GM12878 (cell line): ENCODE data around the gene MIPOL1. TPM values are rescaled to one million over a fixed set of nuclear protein-coding genes. Genes with fewer than 3 reads are reported as not detected.

ENCODE experiments used
- ATAC-seq: fragments of 200-7000 bp; cut with Tn5 transposase; 3 replicates; pipeline ENCODE4 v1.9.1; 2020; ENCODE audit warnings: mild to moderate bottlenecking, moderate library complexity
- BruUV-seq: library from RNA; stranded (reverse); fragments of 400-500 nt; replicated peaks from 2 replicates; lab custom pipeline; 2021; lab: Mats Ljungman, UMichigan
- CTCF ChIA-PET: fragments of 300-600 bp; sonication (Branson Sonifier 250); formaldehyde crosslinking; extraction: SDS; loops from one replicate; lab custom pipeline; 2021; ENCODE audit warnings: inconsistent platforms; lab: Yijun Ruan, JAX
- POLR2A ChIA-PET: fragments of 350-600 bp; formaldehyde crosslinking; extraction: SDS; loops from one replicate; lab custom pipeline; 2021; ENCODE audit warnings: inconsistent platforms; lab: Charles Lee
- RAD21 ChIA-PET: fragments of 300-600 bp; sonication (Branson Sonifier 250); formaldehyde crosslinking; loops from one replicate; lab custom pipeline; 2023; ENCODE audit warnings: antibody characterized with exemption; ENCODE audit not compliant: unreplicated experiment; lab: Charles Lee
- SMC1A ChIA-PET: fragments of 300-600 bp; sonication (Branson Sonifier 250); formaldehyde crosslinking; loops from one replicate; lab custom pipeline; 2023; ENCODE audit not compliant: unreplicated experiment, uncharacterized antibody; lab: Charles Lee
- DNase-seq: peaks from one replicate; pipeline ENCODE4 v3.0.0-alpha.2; 2011; ENCODE audit warnings: low read depth, low spot score
- FAIRE-seq: peaks from 3 replicates; lab custom pipeline; 2011; peaks lifted over from hg19 to GRCh38; lab: Jason Lieb, UNC
- H2AFZ ChIP-seq: 2 replicates; pipeline ENCODE4 v1.6.0; 2011; ENCODE audit warnings: low read depth, low read length, control low read depth; ENCODE audit not compliant: control insufficient read depth
- H3K27ac ChIP-seq: 2 replicates; pipeline ENCODE4 v1.5.1; 2011; ENCODE audit warnings: control low read depth; ENCODE audit not compliant: control insufficient read depth, insufficient read depth
- H3K27me3 ChIP-seq, 2 experiments: replicated peaks in 1 of 2; 2 replicates each; pipeline versions ENCODE4 v1.6.0 to v1.6.1; 2011; ENCODE audit warnings: low read length in 1 of 2; ENCODE audit not compliant: control insufficient read depth in 2 of 2, insufficient read depth in 2 of 2
- H3K36me3 ChIP-seq, 2 experiments: 2 replicates each; pipeline ENCODE4 v1.5.1; 2011; ENCODE audit warnings: low read length in 1 of 2; ENCODE audit not compliant: control insufficient read depth in 2 of 2, insufficient read depth in 2 of 2
- H3K4me1 ChIP-seq: 2 replicates; pipeline ENCODE4 v1.6.1; 2011; ENCODE audit warnings: mild to moderate bottlenecking, low read length, moderate library complexity, mixed read lengths; ENCODE audit not compliant: control insufficient read depth, insufficient read depth
- H3K4me2 ChIP-seq: 2 replicates; pipeline ENCODE4 v1.6.0; 2011; ENCODE audit warnings: control low read depth; ENCODE audit not compliant: control insufficient read depth, insufficient read depth
- H3K4me3 ChIP-seq: fragments of 200-600 bp; sonication (generic); 2 replicates; pipeline ENCODE4 v1.5.1; 2016
- H3K79me2 ChIP-seq: 2 replicates; pipeline ENCODE4 v1.6.0; 2011; ENCODE audit warnings: low read length; ENCODE audit not compliant: control insufficient read depth, insufficient read depth
- H3K9ac ChIP-seq: 2 replicates; pipeline ENCODE4 v1.8.0; 2011; ENCODE audit warnings: low read length, control low read depth, mixed read lengths; ENCODE audit not compliant: control insufficient read depth, insufficient read depth
- H3K9me3 ChIP-seq: replicated peaks from 3 replicates; pipeline ENCODE4 v1.5.1; 2011; ENCODE audit warnings: mild to moderate bottlenecking, low read length; ENCODE audit not compliant: control insufficient read depth, insufficient read depth
- H4K20me1 ChIP-seq: 2 replicates; pipeline ENCODE4 v1.6.0; 2011; ENCODE audit not compliant: control insufficient read depth, insufficient read depth
- ATF7 ChIP-seq: fragments of 450-650 bp; IDR thresholded peaks from 2 replicates; pipeline ENCODE4 v1.6.1; 2016; ENCODE audit warnings: low read depth, mild to moderate bottlenecking
- CHD2 ChIP-seq: IDR thresholded peaks from 2 replicates; pipeline ENCODE4 v1.6.1; 2011; ENCODE audit warnings: low read depth, low read length, improper control_type of control experiment, borderline replicate concordance
- EGR1 ChIP-seq, 2 experiments: IDR thresholded peaks; 1 replicate in 1 of 2; 2 replicates in 1 of 2; pipeline ENCODE4 v1.6.1; 2011 to 2012; ENCODE audit warnings: low read depth in 2 of 2, low read length in 2 of 2, borderline replicate concordance in 1 of 2, mild to moderate bottlenecking in 1 of 2, moderate library complexity in 1 of 2
- EZH2 ChIP-seq: IDR thresholded peaks from 2 replicates; pipeline ENCODE4 v1.6.1; 2012; ENCODE audit warnings: low read depth, mild to moderate bottlenecking, control low read depth, inconsistent platforms, low read length, borderline replicate concordance; ENCODE audit not compliant: control insufficient read depth
- FOS ChIP-seq: IDR thresholded peaks from 3 replicates; pipeline ENCODE4 v1.6.1; 2011; ENCODE audit warnings: borderline replicate concordance; ENCODE audit not compliant: insufficient read length; ENCODE audit errors: extremely low read depth
- LARP7 ChIP-seq: fragments of 450-650 bp; IDR thresholded peaks from 2 replicates; pipeline ENCODE4 v1.6.1; 2017; ENCODE audit warnings: mild to moderate bottlenecking
- NR2C2 ChIP-seq: IDR thresholded peaks from 2 replicates; pipeline ENCODE4 v1.6.1; 2011; ENCODE audit warnings: borderline replicate concordance, low read depth; ENCODE audit not compliant: control insufficient read depth, insufficient read length
- NR2F1 ChIP-seq: fragments of 450-650 bp; conservative IDR thresholded peaks from 2 replicates; pipeline ENCODE4 v1.6.1; 2017; ENCODE audit warnings: mild to moderate bottlenecking
- PBX3 ChIP-seq: IDR thresholded peaks from 2 replicates; pipeline ENCODE4 v1.6.1; 2011; ENCODE audit warnings: mild to moderate bottlenecking, low read depth, low read length, moderate library complexity; ENCODE audit not compliant: insufficient replicate concordance
- TAF1 ChIP-seq: IDR thresholded peaks from 2 replicates; pipeline ENCODE4 v1.6.1; 2011; ENCODE audit warnings: mild to moderate bottlenecking, low read depth, low read length, borderline replicate concordance
- TBL1XR1 ChIP-seq: IDR thresholded peaks from 2 replicates; pipeline ENCODE4 v1.6.1; 2012; ENCODE audit warnings: low read depth, low read length, improper control_type of control experiment
- ZNF274 ChIP-seq: IDR thresholded peaks from one replicate; pipeline ENCODE4 v1.8.0; 2011; ENCODE audit not compliant: insufficient read length, insufficient read depth
- WGBS: methylation state at CpG from one replicate; pipeline ENCODE4 v1.1.6; 2016; ENCODE audit warnings: low lambda C conversion rate; ENCODE audit not compliant: insufficient replicate concordance, insufficient coverage; ENCODE audit errors: missing lambda C conversion rate; 5-methylcytosine and 5-hydroxymethylcytosine counted together
- in situ Hi-C: fragments of 300-500 bp; cut with MboI; formaldehyde crosslinking; loops from 9 replicates; pipeline ENCODE4 v1.14.3; 2018; ENCODE audit warnings: mixed read lengths
- intact Hi-C: fragments of 100-400 bp; cut with micrococcal nuclease; formaldehyde crosslinking; loops from one replicate; pipeline ENCODE4 v1.14.2; 2022; ENCODE audit not compliant: unreplicated experiment
- polyA plus RNA-seq, 11 experiments: library from polyadenylated mRNA; depleted of rRNA in 4 of 11; unstranded in 6 of 11; stranded (reverse) in 5 of 11; fragments of >200 nt; fragmentation: Nextera tagmentation in 4 of 11; fragmentation: Illumina TruSeq in 1 of 11; extraction: Ambion mirVana in 4 of 11; extraction: Trizol in 1 of 11; gene quantifications; 1 replicate in 1 of 11; 2 replicates in 10 of 11; pipeline versions ENCODE4 v1.2.1 to v1.2.3, GENCODE V29; 2011 to 2016; ENCODE audit warnings: inconsistent platforms in 2 of 11, missing spikeins in 2 of 11, low read depth in 1 of 11
- total RNA-seq, 4 experiments: library from RNA; depleted of rRNA in 3 of 4; stranded (reverse); fragments of >200 nt in 3 of 4; fragmentation: Illumina TruSeq in 1 of 4; extraction: Trizol in 1 of 4; gene quantifications; 2 replicates each; pipeline versions ENCODE4 v1.2.1 to v1.2.3, GENCODE V29; 2013 to 2021
- TF ChIP-seq, protein P1 (sequence below): IDR thresholded peaks from 2 replicates; pipeline ENCODE4 v1.6.1; 2012; ENCODE audit warnings: low read depth, low read length, improper control_type of control experiment
- TF ChIP-seq, protein P2 (sequence below): IDR thresholded peaks from 2 replicates; pipeline ENCODE4 v1.6.1; 2011; ENCODE audit warnings: borderline replicate concordance, low read depth, mild to moderate bottlenecking, moderate library complexity, low read length; ENCODE audit not compliant: insufficient read depth, poor library complexity, severe bottlenecking
- TF ChIP-seq, protein P3 (sequence below): fragments of 450-650 bp; formaldehyde crosslinking; IDR thresholded peaks from 2 replicates; pipeline ENCODE4 v1.5.0; 2022; ENCODE audit warnings: mild to moderate bottlenecking, missing genetic modification characterization

Gene MIPOL1
- total and polyA plus RNA-seq, 10 of the 15 experiments (the other 5 are each of a cell fraction or from before 2014, with no cell fraction given) = 0.06 TPM; not detected in 9

- Histone ChIP-seq H3K27me3 (no peaks in the 10 kb centered on the region), H3K36me3 (no peaks in the 10 kb centered on the region), H3K4me2 (no peak overlapping the region), H3K9ac (no peak overlapping the region), H3K27ac (no peak overlapping the region), H3K79me2 (no peaks in the 10 kb centered on the region), H3K4me3 (no peak overlapping the region), H3K9me3 (no peaks in the 10 kb centered on the region), H4K20me1 (no peaks in the 10 kb centered on the region), H2AFZ (no peak overlapping the region), H3K4me1 (no peaks in the 10 kb centered on the region)
- 0% methylated on average over 1 of the region's 1 CpG for WGBS
- CTCF ChIA-PET = no interaction called here
- ATAC-seq = no peak
- SMC1A ChIA-PET = no interaction called here
- no peak for FAIRE-seq
- intact Hi-C loops = no loop called here
- POLR2A ChIA-PET = no interaction called here
- in situ Hi-C loops = no loop called here
- BruUV-seq = no TSS peak
- RAD21 ChIA-PET = no interaction called here
- no peak for DNase-seq
- TF ChIP-seq, protein P1, sequence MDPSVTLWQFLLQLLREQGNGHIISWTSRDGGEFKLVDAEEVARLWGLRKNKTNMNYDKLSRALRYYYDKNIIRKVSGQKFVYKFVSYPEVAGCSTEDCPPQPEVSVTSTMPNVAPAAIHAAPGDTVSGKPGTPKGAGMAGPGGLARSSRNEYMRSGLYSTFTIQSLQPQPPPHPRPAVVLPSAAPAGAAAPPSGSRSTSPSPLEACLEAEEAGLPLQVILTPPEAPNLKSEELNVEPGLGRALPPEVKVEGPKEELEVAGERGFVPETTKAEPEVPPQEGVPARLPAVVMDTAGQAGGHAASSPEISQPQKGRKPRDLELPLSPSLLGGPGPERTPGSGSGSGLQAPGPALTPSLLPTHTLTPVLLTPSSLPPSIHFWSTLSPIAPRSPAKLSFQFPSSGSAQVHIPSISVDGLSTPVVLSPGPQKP = no peak
- TF ChIP-seq EZH2 (no peak), NR2F1 (no peak), NR2C2 (no peak), TAF1 (no peak), ZNF274 (no peak), PBX3 (no peak), LARP7 (no peak), TBL1XR1 (no peak), EGR1 (IDR thresholded peaks at IDR 0.05; ENCODE audit: borderline replicate concordance in 1 of 2, low read depth in 2 of 2, low read length in 2 of 2) (no peak), CHD2 (no peak), FOS (no peak), ATF7 (no peak)
- TF ChIP-seq, protein P2, sequence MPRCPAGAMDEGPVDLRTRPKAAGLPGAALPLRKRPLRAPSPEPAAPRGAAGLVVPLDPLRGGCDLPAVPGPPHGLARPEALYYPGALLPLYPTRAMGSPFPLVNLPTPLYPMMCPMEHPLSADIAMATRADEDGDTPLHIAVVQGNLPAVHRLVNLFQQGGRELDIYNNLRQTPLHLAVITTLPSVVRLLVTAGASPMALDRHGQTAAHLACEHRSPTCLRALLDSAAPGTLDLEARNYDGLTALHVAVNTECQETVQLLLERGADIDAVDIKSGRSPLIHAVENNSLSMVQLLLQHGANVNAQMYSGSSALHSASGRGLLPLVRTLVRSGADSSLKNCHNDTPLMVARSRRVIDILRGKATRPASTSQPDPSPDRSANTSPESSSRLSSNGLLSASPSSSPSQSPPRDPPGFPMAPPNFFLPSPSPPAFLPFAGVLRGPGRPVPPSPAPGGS = no peak
- TF ChIP-seq, protein P3, sequence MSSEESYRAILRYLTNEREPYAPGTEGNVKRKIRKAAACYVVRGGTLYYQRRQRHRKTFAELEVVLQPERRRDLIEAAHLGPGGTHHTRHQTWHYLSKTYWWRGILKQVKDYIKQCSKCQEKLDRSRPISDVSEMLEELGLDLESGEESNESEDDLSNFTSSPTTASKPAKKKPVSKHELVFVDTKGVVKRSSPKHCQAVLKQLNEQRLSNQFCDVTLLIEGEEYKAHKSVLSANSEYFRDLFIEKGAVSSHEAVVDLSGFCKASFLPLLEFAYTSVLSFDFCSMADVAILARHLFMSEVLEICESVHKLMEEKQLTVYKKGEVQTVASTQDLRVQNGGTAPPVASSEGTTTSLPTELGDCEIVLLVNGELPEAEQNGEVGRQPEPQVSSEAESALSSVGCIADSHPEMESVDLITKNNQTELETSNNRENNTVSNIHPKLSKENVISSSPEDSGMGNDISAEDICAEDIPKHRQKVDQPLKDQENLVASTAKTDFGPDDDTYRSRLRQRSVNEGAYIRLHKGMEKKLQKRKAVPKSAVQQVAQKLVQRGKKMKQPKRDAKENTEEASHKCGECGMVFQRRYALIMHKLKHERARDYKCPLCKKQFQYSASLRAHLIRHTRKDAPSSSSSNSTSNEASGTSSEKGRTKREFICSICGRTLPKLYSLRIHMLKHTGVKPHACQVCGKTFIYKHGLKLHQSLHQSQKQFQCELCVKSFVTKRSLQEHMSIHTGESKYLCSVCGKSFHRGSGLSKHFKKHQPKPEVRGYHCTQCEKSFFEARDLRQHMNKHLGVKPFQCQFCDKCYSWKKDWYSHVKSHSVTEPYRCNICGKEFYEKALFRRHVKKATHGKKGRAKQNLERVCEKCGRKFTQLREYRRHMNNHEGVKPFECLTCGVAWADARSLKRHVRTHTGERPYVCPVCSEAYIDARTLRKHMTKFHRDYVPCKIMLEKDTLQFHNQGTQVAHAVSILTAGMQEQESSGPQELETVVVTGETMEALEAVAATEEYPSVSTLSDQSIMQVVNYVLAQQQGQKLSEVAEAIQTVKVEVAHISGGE (CRISPR knock-in tag) = no peak
Observed at GRCh38 chr14:37413050-37413449, 215.3 kb downstream of the MIPOL1 start.
